ENCODE measurements around the gene FYCO1. TPM values are rescaled to one million over a fixed set of nuclear protein-coding genes. Genes with fewer than 3 reads are reported as not detected.

The FYCO1 gene
- total and polyA plus RNA-seq, 10 of the 15 experiments (the other 5 are each of a cell fraction or from before 2014, with no cell fraction given) = 1.5 to 8.4 (median 6.5) TPM

DNA sequence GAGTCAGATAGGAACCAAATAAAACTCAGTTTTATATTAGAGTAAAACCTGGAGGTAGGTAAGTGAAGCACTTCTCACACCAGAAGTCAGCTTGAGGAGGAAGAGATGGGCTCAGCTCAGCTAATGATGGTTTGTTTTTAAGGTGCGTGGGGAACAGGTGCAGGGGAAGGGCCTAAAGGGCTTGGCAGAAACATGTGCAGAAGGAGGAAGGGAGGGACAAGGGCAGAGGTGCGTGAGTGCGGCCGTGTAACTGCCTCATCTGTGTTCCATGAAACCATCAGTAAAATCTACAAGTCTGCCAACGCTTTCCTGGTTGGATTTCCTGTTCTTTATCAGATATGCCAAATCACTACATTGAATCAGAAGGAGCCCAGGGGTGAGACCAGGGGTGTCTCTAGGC, 19.9 kb downstream of the FYCO1 start (continued):
- TF ChIP-seq, protein P1, sequence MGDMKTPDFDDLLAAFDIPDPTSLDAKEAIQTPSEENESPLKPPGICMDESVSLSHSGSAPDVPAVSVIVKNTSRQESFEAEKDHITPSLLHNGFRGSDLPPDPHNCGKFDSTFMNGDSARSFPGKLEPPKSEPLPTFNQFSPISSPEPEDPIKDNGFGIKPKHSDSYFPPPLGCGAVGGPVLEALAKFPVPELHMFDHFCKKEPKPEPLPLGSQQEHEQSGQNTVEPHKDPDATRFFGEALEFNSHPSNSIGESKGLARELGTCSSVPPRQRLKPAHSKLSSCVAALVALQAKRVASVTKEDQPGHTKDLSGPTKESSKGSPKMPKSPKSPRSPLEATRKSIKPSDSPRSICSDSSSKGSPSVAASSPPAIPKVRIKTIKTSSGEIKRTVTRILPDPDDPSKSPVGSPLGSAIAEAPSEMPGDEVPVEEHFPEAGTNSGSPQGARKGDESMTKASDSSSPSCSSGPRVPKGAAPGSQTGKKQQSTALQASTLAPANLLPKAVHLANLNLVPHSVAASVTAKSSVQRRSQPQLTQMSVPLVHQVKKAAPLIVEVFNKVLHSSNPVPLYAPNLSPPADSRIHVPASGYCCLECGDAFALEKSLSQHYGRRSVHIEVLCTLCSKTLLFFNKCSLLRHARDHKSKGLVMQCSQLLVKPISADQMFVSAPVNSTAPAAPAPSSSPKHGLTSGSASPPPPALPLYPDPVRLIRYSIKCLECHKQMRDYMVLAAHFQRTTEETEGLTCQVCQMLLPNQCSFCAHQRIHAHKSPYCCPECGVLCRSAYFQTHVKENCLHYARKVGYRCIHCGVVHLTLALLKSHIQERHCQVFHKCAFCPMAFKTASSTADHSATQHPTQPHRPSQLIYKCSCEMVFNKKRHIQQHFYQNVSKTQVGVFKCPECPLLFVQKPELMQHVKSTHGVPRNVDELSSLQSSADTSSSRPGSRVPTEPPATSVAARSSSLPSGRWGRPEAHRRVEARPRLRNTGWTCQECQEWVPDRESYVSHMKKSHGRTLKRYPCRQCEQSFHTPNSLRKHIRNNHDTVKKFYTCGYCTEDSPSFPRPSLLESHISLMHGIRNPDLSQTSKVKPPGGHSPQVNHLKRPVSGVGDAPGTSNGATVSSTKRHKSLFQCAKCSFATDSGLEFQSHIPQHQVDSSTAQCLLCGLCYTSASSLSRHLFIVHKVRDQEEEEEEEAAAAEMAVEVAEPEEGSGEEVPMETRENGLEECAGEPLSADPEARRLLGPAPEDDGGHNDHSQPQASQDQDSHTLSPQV (IDR thresholded peaks at IDR 0.05) = no peak
- TF ChIP-seq TCF7 (IDR thresholded peaks at IDR 0.05; ENCODE audit: borderline replicate concordance) (no peak), RB1 (IDR thresholded peaks at IDR 0.05; ENCODE audit: borderline replicate concordance) (no peak)

DNA sequence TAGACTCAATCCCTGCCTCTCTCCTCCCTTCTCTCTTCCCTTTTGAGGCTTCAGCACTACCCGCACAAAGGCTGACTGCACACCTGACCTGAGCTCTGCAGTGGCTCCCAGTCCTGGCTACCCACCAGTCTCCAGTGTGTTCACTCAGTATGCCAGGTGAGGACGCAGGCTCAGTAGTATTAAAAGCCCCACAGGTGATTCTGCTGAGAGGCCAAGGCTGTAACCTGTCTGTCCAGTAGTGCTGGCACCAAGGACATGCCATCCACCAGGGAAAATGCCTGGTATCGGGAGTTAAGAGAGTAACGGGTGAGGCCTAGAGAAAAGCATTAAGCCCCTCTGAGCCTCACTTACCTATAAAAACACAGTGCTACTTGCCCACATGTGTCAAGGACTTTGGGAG, 20.9 kb downstream of the FYCO1 start:
- no peak for FAIRE-seq
- RAD21 ChIA-PET (ENCODE audit: unreplicated experiment) = interaction anchor here (3.1 kb wide), 1 partner anchor 13 kb away, joined by 13 read pairs; no protein-coding TSS in a partner anchor
- TF ChIP-seq KDM1A (IDR thresholded peaks at IDR 0.05; ENCODE audit: borderline replicate concordance) (no peak), STAT1 (conservative IDR thresholded peaks at IDR 0.05) (no peak), KLF5 (IDR thresholded peaks at IDR 0.05; ENCODE audit: partially characterized antibody) (no peak), ZNF207 (IDR thresholded peaks at IDR 0.05; ENCODE audit: borderline replicate concordance) (no peak), CHD2 (IDR thresholded peaks at IDR 0.05; ENCODE audit: borderline replicate concordance, low read depth, low read length) (no peak)
- TF ChIP-seq, protein P2, sequence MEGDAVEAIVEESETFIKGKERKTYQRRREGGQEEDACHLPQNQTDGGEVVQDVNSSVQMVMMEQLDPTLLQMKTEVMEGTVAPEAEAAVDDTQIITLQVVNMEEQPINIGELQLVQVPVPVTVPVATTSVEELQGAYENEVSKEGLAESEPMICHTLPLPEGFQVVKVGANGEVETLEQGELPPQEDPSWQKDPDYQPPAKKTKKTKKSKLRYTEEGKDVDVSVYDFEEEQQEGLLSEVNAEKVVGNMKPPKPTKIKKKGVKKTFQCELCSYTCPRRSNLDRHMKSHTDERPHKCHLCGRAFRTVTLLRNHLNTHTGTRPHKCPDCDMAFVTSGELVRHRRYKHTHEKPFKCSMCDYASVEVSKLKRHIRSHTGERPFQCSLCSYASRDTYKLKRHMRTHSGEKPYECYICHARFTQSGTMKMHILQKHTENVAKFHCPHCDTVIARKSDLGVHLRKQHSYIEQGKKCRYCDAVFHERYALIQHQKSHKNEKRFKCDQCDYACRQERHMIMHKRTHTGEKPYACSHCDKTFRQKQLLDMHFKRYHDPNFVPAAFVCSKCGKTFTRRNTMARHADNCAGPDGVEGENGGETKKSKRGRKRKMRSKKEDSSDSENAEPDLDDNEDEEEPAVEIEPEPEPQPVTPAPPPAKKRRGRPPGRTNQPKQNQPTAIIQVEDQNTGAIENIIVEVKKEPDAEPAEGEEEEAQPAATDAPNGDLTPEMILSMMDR (IDR thresholded peaks at IDR 0.05 in 2 of 3, conservative IDR thresholded peaks at IDR 0.05 in 1 of 3; ENCODE audit: control insufficient read depth in 2 of 3, extremely low read depth in 1 of 3, insufficient read depth in 1 of 3, low read depth in 3 of 3, low read length in 3 of 3) = no peak
- TF ChIP-seq, protein P3, sequence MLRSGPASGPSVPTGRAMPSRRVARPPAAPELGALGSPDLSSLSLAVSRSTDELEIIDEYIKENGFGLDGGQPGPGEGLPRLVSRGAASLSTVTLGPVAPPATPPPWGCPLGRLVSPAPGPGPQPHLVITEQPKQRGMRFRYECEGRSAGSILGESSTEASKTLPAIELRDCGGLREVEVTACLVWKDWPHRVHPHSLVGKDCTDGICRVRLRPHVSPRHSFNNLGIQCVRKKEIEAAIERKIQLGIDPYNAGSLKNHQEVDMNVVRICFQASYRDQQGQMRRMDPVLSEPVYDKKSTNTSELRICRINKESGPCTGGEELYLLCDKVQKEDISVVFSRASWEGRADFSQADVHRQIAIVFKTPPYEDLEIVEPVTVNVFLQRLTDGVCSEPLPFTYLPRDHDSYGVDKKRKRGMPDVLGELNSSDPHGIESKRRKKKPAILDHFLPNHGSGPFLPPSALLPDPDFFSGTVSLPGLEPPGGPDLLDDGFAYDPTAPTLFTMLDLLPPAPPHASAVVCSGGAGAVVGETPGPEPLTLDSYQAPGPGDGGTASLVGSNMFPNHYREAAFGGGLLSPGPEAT (IDR thresholded peaks at IDR 0.05; ENCODE audit: low read depth) = no peak
- TF ChIP-seq, protein P4, sequence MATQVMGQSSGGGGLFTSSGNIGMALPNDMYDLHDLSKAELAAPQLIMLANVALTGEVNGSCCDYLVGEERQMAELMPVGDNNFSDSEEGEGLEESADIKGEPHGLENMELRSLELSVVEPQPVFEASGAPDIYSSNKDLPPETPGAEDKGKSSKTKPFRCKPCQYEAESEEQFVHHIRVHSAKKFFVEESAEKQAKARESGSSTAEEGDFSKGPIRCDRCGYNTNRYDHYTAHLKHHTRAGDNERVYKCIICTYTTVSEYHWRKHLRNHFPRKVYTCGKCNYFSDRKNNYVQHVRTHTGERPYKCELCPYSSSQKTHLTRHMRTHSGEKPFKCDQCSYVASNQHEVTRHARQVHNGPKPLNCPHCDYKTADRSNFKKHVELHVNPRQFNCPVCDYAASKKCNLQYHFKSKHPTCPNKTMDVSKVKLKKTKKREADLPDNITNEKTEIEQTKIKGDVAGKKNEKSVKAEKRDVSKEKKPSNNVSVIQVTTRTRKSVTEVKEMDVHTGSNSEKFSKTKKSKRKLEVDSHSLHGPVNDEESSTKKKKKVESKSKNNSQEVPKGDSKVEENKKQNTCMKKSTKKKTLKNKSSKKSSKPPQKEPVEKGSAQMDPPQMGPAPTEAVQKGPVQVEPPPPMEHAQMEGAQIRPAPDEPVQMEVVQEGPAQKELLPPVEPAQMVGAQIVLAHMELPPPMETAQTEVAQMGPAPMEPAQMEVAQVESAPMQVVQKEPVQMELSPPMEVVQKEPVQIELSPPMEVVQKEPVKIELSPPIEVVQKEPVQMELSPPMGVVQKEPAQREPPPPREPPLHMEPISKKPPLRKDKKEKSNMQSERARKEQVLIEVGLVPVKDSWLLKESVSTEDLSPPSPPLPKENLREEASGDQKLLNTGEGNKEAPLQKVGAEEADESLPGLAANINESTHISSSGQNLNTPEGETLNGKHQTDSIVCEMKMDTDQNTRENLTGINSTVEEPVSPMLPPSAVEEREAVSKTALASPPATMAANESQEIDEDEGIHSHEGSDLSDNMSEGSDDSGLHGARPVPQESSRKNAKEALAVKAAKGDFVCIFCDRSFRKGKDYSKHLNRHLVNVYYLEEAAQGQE (IDR thresholded peaks at IDR 0.05; ENCODE audit: low read depth, low read length) = no peak

More for the DNA sequence above, 20.9 kb downstream of the FYCO1 start:
- no TSS peak for BruUV-seq (replicated peaks)
- POLR2A ChIA-PET = interaction anchor here (1.5 to 1.6 kb wide), 2 partner anchors 10 to 20 kb away, joined by 4 to 5 read pairs; no protein-coding TSS in a partner anchor
- CTCF ChIA-PET = interaction anchor here (1.0 to 2.0 kb wide), 3 partner anchors 36 to 403 kb away, joined by 3 to 6 read pairs (median 3); no protein-coding TSS in a partner anchor
- Histone ChIP-seq H3K9ac (ENCODE audit: control insufficient read depth, insufficient read depth, low read length) (no peak overlapping the region), H3K9me3 (replicated peaks; ENCODE audit: control insufficient read depth, insufficient read depth, low read length) (no peaks in the 10 kb centered on the region), H4K20me1 (ENCODE audit: control insufficient read depth, insufficient read depth) (no peaks in the 10 kb centered on the region), H3K27me3 (replicated peaks in 1 of 2; ENCODE audit: control insufficient read depth in 2 of 2, insufficient read depth in 2 of 2, low read length in 1 of 2) (no peaks in the 10 kb centered on the region), H3K4me2 (ENCODE audit: control insufficient read depth, insufficient read depth) (no peak overlapping the region), H2AFZ (ENCODE audit: control insufficient read depth, low read depth, low read length) (no peak overlapping the region), H3K36me3 (ENCODE audit: control insufficient read depth in 2 of 2, insufficient read depth in 2 of 2, low read length in 1 of 2) (peaks cover 5 to 16% of the 10 kb centered on the region in 2 experiments), H3K4me1 (ENCODE audit: control insufficient read depth, insufficient read depth, low read length) (peaks cover 25% of the 10 kb centered on the region), H3K79me2 (ENCODE audit: control insufficient read depth, insufficient read depth, low read length) (no peaks in the 10 kb centered on the region), H3K27ac (ENCODE audit: control insufficient read depth, insufficient read depth) (no peak overlapping the region), H3K4me3 (no peak overlapping the region)
- in situ Hi-C loops (cut with MboI) (no loop called here), intact Hi-C loops (cut with micrococcal nuclease; ENCODE audit: unreplicated experiment) (no loop called here)
- SMC1A ChIA-PET (ENCODE audit: uncharacterized antibody, unreplicated experiment) = interaction anchor here (0.7 to 3.8 kb wide), 4 partner anchors 10 to 36 kb away, joined by 3 to 17 read pairs (median 4); no protein-coding TSS in a partner anchor
- DNase-seq (ENCODE audit: low read depth, low spot score) (no peak), ATAC-seq (no peak)
- WGBS (ENCODE audit: insufficient coverage, insufficient replicate concordance, low lambda C conversion rate, missing lambda C conversion rate) = 86% methylated on average over 4 of the region's 4 CpGs

Measured in GM12878 (cell line).